Esophagus squamous epithelium (tissue), 4 donors: Measurements from ENCODE around the gene STRIP2.

Source experiments
- CTCF ChIP-seq, 6 experiments: fragments of 450-650 bp in 4 of 6; fragments of 200-600 bp in 2 of 6; sonication (generic) in 2 of 6; IDR thresholded peaks; one replicate each; pipeline ENCODE4 v1.5.1; 2016 to 2019; ENCODE audit warnings: antibody characterized with exemption in 6 of 6, mild to moderate bottlenecking in 4 of 6, moderate library complexity in 4 of 6
- POLR2A ChIP-seq, 4 donors: fragments of 450-650 bp; IDR thresholded peaks; one replicate each; pipeline ENCODE4 v1.6.1; 2017; ENCODE audit warnings: antibody characterized with exemption in 4 of 4, mild to moderate bottlenecking in 4 of 4, moderate library complexity in 3 of 4

GRCh38 chr7:129391546-129392171 is 42.6 kb upstream of the STRIP2 start:
- TF ChIP-seq CTCF (IDR thresholded peaks at IDR 0.05), result no peak
- TF ChIP-seq POLR2A (IDR thresholded peaks at IDR 0.05), result no peak
